GM06990 (cell line): ENCODE data around the gene MBD4.

Source experiments
- DNase-seq: peaks from one replicate; pipeline ENCODE4 v3.0.0-alpha.2; 2011; ENCODE audit not compliant: insufficient read length; ENCODE audit errors: extremely low read depth
- H3K27me3 ChIP-seq: replicated peaks from 2 replicates; pipeline ENCODE4 v1.6.0; 2011; ENCODE audit warnings: low read length; ENCODE audit not compliant: control insufficient read depth, insufficient read depth
- H3K36me3 ChIP-seq: 2 replicates; pipeline ENCODE4 v1.5.1; 2011; ENCODE audit warnings: low read length; ENCODE audit not compliant: control insufficient read depth, insufficient read depth
- H3K4me3 ChIP-seq: replicated peaks from 2 replicates; pipeline ENCODE4 v1.5.1; 2011; ENCODE audit warnings: low read depth, mild to moderate bottlenecking, control low read depth, low read length
- TF ChIP-seq, protein P1 (sequence below): IDR thresholded peaks from 2 replicates; pipeline ENCODE4 v1.5.1; 2011; ENCODE audit warnings: low read length, control low read depth, mild to moderate bottlenecking, inconsistent platforms; ENCODE audit not compliant: insufficient read depth, poor library complexity, severe bottlenecking

Gene MBD4

DNA sequence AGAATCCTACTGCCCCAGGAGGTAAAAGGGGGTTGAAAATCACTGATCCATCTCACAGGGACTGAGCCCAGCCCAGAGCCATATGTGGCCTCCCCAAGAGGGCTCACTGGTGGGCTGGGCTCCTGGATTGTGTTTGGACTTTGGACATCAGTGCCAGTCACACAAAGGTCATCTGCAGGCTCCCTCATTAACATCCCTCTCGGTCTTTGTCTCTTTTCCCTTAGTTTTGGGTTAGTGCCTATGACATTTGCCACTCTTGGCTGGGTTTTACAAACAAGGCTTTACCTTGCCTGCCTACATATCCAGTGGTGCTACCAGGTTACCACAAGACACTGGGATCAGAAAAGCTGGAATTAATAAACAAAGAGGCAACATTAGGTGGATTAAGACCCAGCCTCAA, 28.2 kb upstream of the MBD4 start:
- DNase-seq: no peak
- Histone ChIP-seq H3K27me3 (no peaks in the 10 kb centered on the region), H3K36me3 (no peaks in the 10 kb centered on the region; the same call in 1 of the 2 replicates), H3K4me3 (no peak overlapping the region)
- TF ChIP-seq, protein P1, sequence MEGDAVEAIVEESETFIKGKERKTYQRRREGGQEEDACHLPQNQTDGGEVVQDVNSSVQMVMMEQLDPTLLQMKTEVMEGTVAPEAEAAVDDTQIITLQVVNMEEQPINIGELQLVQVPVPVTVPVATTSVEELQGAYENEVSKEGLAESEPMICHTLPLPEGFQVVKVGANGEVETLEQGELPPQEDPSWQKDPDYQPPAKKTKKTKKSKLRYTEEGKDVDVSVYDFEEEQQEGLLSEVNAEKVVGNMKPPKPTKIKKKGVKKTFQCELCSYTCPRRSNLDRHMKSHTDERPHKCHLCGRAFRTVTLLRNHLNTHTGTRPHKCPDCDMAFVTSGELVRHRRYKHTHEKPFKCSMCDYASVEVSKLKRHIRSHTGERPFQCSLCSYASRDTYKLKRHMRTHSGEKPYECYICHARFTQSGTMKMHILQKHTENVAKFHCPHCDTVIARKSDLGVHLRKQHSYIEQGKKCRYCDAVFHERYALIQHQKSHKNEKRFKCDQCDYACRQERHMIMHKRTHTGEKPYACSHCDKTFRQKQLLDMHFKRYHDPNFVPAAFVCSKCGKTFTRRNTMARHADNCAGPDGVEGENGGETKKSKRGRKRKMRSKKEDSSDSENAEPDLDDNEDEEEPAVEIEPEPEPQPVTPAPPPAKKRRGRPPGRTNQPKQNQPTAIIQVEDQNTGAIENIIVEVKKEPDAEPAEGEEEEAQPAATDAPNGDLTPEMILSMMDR: no peak

DNA sequence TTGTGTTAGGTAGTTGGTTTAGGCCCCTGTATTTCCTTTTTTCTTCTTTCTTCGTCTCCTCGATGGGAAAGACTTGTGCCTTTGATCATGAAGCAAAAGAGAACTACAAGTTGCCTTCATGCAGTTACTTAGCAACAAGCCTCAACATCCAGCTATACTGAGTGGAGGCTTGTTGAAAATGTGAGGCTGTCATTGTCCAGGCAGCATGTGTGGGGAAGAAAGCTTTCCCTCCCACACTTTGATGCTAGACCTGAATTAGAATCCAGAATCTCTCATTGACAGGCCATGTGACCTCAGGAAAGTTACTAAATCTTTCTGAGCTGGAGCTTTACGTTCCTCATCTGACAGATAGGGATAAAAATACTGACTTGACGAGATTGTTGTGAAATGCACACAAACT, 24.0 kb upstream of the MBD4 start:
- DNase-seq: no peak
- H3K4me3 ChIP-seq: no peak overlapping the region
- no peaks in the 10 kb centered on the region for H3K27me3 ChIP-seq
- H3K36me3 ChIP-seq: no peaks in the 10 kb centered on the region
- TF ChIP-seq, protein P1: no peak

DNA sequence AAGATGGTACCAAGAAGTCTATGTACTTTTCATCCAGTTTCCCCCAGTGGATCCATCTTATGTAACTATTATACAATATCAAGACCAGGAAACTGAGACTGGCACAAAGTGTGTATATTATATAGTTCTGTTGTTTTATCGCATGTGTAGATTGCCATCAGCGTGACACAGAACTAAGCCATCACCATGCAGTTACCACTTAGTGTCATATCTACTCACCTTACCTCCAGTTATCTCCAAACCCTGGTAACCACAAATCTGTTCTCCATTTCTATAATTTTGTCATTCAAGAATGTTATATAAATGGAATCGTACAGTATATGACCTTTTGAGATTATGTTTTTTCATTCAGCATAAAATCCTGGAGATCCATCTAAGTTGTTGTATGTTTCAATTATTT, 23.3 kb upstream of the MBD4 start:
- no peak for DNase-seq
- Histone ChIP-seq H3K4me3 (no peak overlapping the region), H3K27me3 (no peaks in the 10 kb centered on the region), H3K36me3 (no peaks in the 10 kb centered on the region)
- TF ChIP-seq, protein P1: no peak

DNA sequence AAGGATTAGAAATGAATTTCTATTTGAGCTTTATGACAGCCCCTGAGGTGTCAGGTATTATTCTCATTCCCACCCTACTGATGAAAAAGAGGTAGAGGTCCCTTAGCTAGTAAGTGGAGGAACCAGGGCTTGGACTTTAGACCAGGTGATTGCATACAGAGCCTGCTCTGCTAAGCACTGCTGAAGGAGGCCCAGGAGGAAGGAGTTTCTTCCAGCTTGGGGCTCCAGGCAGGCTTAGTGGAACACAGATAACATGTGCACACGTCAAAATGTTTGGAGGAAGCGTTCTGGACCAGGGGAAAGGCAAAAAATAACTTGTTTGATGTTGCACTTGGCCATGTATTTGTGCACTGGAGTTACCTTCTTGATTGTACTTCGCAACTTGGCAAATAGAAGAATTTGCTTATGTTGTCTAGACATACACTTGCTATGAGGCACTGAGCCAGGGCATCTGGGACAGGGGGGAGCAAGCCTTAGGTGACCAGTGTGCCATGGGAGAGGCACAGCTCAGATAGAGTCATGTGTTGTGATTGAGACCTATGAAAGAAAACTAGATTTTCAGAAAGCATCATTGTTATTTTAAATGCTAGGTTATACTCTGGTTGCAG, 22.7 kb upstream of the MBD4 start:
- H3K4me3 ChIP-seq: no peak overlapping the region
- DNase-seq: no peak
- H3K27me3 ChIP-seq: no peaks in the 10 kb centered on the region
- no peaks in the 10 kb centered on the region for H3K36me3 ChIP-seq
- TF ChIP-seq, protein P1: no peak

DNA sequence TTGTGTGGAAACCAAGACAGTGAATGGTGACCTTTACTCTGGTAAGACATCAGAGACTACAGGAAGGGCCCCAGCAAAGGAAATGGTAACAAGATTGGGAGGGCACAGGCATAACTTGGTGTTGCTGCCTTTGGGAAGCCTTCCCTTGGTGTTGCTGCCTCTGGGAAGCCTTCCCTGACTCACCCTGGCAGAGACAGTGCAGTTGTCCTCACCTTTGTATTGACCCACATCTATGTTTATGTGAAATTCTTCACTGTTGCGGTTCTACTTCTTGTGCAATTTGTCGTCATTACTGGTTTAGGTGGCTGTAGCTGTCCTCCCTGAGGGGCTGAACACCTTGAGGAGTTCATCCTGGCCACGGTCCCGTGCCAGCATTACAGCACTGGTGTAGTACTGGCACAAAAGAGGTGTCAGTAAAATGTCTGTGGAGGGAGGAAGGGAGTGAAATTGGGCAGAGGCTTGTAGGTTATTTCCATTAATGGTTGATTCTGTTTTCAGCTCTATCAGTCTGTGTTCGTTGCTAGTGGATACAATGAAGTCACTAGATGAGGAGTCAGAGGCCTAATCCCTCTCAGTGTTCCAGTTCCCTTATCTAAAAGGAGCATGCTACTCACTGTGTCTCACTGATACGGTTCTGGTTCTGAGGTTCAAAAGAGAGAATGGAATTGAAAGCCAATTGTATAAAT, 21.9 kb upstream of the MBD4 start:
- no peak overlapping the region for H3K4me3 ChIP-seq
- DNase-seq: no peak
- H3K36me3 ChIP-seq: no peaks in the 10 kb centered on the region
- H3K27me3 ChIP-seq: no peaks in the 10 kb centered on the region
- TF ChIP-seq, protein P1: no peak
